Endothelial cell of umbilical vein (primary cell): Measurements from ENCODE around the gene UNC5B. TPM values are rescaled to one million over a fixed set of nuclear protein-coding genes. Genes with fewer than 3 reads are reported as not detected.

Experiments used
- BruUV-seq: library from RNA; stranded (reverse); fragments of 400-500 nt; replicated peaks from 2 replicates; lab custom pipeline; 2021; lab: Mats Ljungman, UMichigan
- CTCF ChIA-PET: fragments of 300-600, 350-600 bp; sonication (Branson Sonifier 250); formaldehyde crosslinking; loops from one replicate; lab custom pipeline; 2021; ENCODE audit warnings: antibody characterized with exemption, inconsistent platforms; lab: Charles Lee
- POLR2A ChIA-PET: fragments of 300-600, 350-600 bp; sonication (Branson Sonifier 250); formaldehyde crosslinking; loops from one replicate; lab custom pipeline; 2021; ENCODE audit warnings: antibody characterized with exemption, inconsistent platforms; lab: Charles Lee
- DNase-seq: peaks from one replicate; pipeline ENCODE4 v3.0.0-alpha.2; 2011; ENCODE audit warnings: low read depth, low spot score
- FAIRE-seq: peaks from 2 replicates; lab custom pipeline; 2011; peaks lifted over from hg19 to GRCh38; lab: Jason Lieb, UNC
- H2AFZ ChIP-seq: 2 replicates; pipeline ENCODE4 v1.6.0; 2012; ENCODE audit warnings: low read depth, low read length, control low read depth, inconsistent platforms
- H3K27ac ChIP-seq: 2 replicates; pipeline ENCODE4 v1.5.1; 2011; ENCODE audit warnings: low read depth, mild to moderate bottlenecking, control low read depth, low read length, moderate library complexity; ENCODE audit not compliant: insufficient read depth
- H3K27me3 ChIP-seq, 2 experiments: 2 replicates each; pipeline versions ENCODE4 v1.6.0 to v1.6.1; 2011; ENCODE audit warnings: low read length in 2 of 2, mixed read lengths in 1 of 2; ENCODE audit not compliant: control insufficient read depth in 2 of 2, insufficient read depth in 2 of 2
- H3K36me3 ChIP-seq, 2 experiments: 2 replicates in 1 of 2; 3 replicates in 1 of 2; pipeline ENCODE4 v1.5.1; 2011; ENCODE audit warnings: low read length in 2 of 2, mild to moderate bottlenecking in 1 of 2, moderate library complexity in 1 of 2; ENCODE audit not compliant: control insufficient read depth in 2 of 2, insufficient read depth in 2 of 2; ENCODE audit errors: extremely low read depth in 1 of 2
- H3K4me1 ChIP-seq: 3 replicates; pipeline ENCODE4 v1.5.1; 2011; ENCODE audit warnings: mild to moderate bottlenecking, low read length; ENCODE audit not compliant: control insufficient read depth, insufficient read depth; ENCODE audit errors: extremely low read depth
- H3K4me2 ChIP-seq: 2 replicates; pipeline ENCODE4 v1.6.1; 2011; ENCODE audit warnings: low read length, control low read depth, mixed read lengths; ENCODE audit not compliant: insufficient read depth
- H3K4me3 ChIP-seq, 3 experiments: fragments of 200-600 bp in 1 of 3; sonication (generic), shearing (Covaris generic) in 1 of 3; replicated peaks in 1 of 3; 2 replicates each; pipeline ENCODE4 v1.5.1; 2011 to 2016; ENCODE audit warnings: control low read depth in 3 of 3, low read length in 3 of 3, mild to moderate bottlenecking in 2 of 3, inconsistent platforms in 1 of 3, low read depth in 1 of 3, moderate library complexity in 1 of 3; ENCODE audit not compliant: insufficient read depth in 1 of 3
- H3K79me2 ChIP-seq: 2 replicates; pipeline ENCODE4 v1.6.0; 2012; ENCODE audit warnings: low read length, inconsistent platforms; ENCODE audit not compliant: control insufficient read depth, insufficient read depth
- H3K9ac ChIP-seq: replicated peaks from 2 replicates; pipeline ENCODE3; 2011; ENCODE audit warnings: low read length, control low read depth; ENCODE audit not compliant: insufficient read depth; ENCODE audit errors: extremely low read depth
- H3K9me1 ChIP-seq: replicated peaks from 3 replicates; pipeline ENCODE4 v1.6.0; 2011; ENCODE audit warnings: mild to moderate bottlenecking, low read length; ENCODE audit not compliant: control insufficient read depth, insufficient read depth; ENCODE audit errors: extremely low read depth
- H3K9me3 ChIP-seq: replicated peaks from 2 replicates; pipeline ENCODE4 v1.5.1; 2012; ENCODE audit warnings: low read length, inconsistent platforms; ENCODE audit not compliant: control insufficient read depth, insufficient read depth
- H4K20me1 ChIP-seq: replicated peaks from 2 replicates; pipeline ENCODE3; 2011; ENCODE audit warnings: mild to moderate bottlenecking, low read length; ENCODE audit not compliant: control insufficient read depth, insufficient read depth; ENCODE audit errors: extremely low read depth
- EZH2 ChIP-seq: IDR thresholded peaks from 2 replicates; pipeline ENCODE4 v1.6.1; 2012; ENCODE audit warnings: borderline replicate concordance, low read depth, mild to moderate bottlenecking, moderate library complexity, low read length, inconsistent platforms; ENCODE audit not compliant: severe bottlenecking
- FOS ChIP-seq: IDR thresholded peaks from 2 replicates; pipeline ENCODE4 v1.6.1; 2011; ENCODE audit warnings: mild to moderate bottlenecking, low read length, moderate library complexity, borderline replicate concordance; ENCODE audit not compliant: insufficient read depth
- GATA2 ChIP-seq: IDR thresholded peaks from 2 replicates; pipeline ENCODE4 v1.7.0; 2011; ENCODE audit warnings: low read depth, mild to moderate bottlenecking, moderate library complexity, mixed read lengths, low read length; ENCODE audit not compliant: insufficient read length, insufficient read depth
- JUN ChIP-seq: IDR thresholded peaks from 2 replicates; pipeline ENCODE4 v1.6.1; 2011; ENCODE audit warnings: borderline replicate concordance, low read depth; ENCODE audit not compliant: insufficient read length, insufficient read depth
- MYC ChIP-seq: IDR thresholded peaks from one replicate; pipeline ENCODE4 v1.6.1; 2011; ENCODE audit warnings: mild to moderate bottlenecking, low read depth, low read length
- POLR2A ChIP-seq: IDR thresholded peaks from 2 replicates; pipeline ENCODE4 v1.6.1; 2012; ENCODE audit warnings: low read depth, mild to moderate bottlenecking, control low read depth, low read length
- POLR2AphosphoS5 ChIP-seq: IDR thresholded peaks from 2 replicates; pipeline ENCODE4 v1.6.1; 2012; ENCODE audit warnings: low read depth, mild to moderate bottlenecking, control low read depth, low read length, moderate library complexity; ENCODE audit not compliant: insufficient read depth
- dilution Hi-C: fragments of 300-500 bp; cut with MboI; formaldehyde crosslinking; loops from one replicate; pipeline ENCODE4 v1.15.0; 2019; ENCODE audit warnings: low sequenced_read_pairs; ENCODE audit not compliant: extremely low pct_ligation_motif_present
- intact Hi-C: fragments of 100-400 bp; cut with micrococcal nuclease; formaldehyde crosslinking; loops from one replicate; pipeline ENCODE4 v1.10.0; 2022
- polyA plus RNA-seq, 4 experiments: library from polyadenylated mRNA; depleted of rRNA in 3 of 4; stranded (reverse) in 3 of 4; unstranded in 1 of 4; fragments of >200 nt; gene quantifications; 2 replicates each; pipeline versions ENCODE4 v1.2.1 to v1.2.3, GENCODE V29; 2011 to 2012; ENCODE audit warnings: missing spikeins in 1 of 4
- total RNA-seq: library from RNA; stranded (reverse); gene quantifications from 2 replicates; pipeline ENCODE4 v1.2.3, GENCODE V29; 2021
- TF ChIP-seq, protein P1 (sequence below): IDR thresholded peaks from 2 replicates; pipeline ENCODE4 v1.6.1; 2011; ENCODE audit not compliant: insufficient read depth, insufficient read length
- TF ChIP-seq, protein P2 (sequence below), 2 donors: IDR thresholded peaks; 1 replicate in 1 of 2; 2 replicates in 1 of 2; pipeline ENCODE4 v1.5.1; 2011; ENCODE audit warnings: low read length in 2 of 2, mild to moderate bottlenecking in 2 of 2, moderate library complexity in 2 of 2, control low read depth in 1 of 2, inconsistent platforms in 1 of 2, low read depth in 1 of 2; ENCODE audit not compliant: insufficient read depth in 1 of 2; ENCODE audit errors: extremely low read depth in 1 of 2

Gene UNC5B
- total and polyA plus RNA-seq, 2 donors (not counting 3 experiments of a cell fraction or from before 2014, with no cell fraction given) = 0.39 to 2.5 TPM

DNA sequence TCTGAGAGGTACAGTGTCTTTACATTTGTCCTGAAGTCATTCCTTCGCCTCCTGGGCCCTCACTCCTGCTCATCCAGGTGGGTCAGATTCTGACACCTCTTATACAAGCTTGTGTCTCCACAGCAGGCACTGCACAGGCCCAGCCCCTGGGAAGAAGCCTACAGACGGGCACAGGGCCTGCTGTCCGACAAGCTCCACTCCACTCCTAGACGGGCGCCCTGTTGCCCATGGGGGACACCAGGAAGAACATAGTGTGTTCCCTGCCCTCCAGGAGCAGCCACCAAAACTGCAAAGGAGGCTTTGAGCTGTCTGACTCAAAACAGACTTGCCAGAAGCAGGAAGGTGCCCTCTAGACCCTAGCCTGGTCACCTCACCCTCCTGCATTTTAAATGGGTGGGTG is 61.1 kb downstream of the UNC5B start:
- Histone ChIP-seq H3K9me3 (no peaks in the 10 kb centered on the region), H3K27me3 (no peaks in the 10 kb centered on the region), H3K4me1 (peaks cover 19% of the 10 kb centered on the region), H3K9ac (no peak overlapping the region), H3K4me2 (no peak overlapping the region), H3K9me1 (no peaks in the 10 kb centered on the region), H4K20me1 (no peaks in the 10 kb centered on the region), H3K4me3 (no peak overlapping the region), H3K79me2 (no peaks in the 10 kb centered on the region), H3K27ac (no peak overlapping the region), H3K36me3 (no peaks in the 10 kb centered on the region), H2AFZ (no peak overlapping the region)
- dilution Hi-C loops (no loop called here), intact Hi-C loops (loop anchor here (5.0 kb wide), 1 partner anchor 346 kb away; no protein-coding TSS in a partner anchor)
- TF ChIP-seq JUN (no peak), POLR2AphosphoS5 (no peak), EZH2 (no peak), FOS (no peak), GATA2 (no peak), MYC (no peak), POLR2A (no peak)
- TF ChIP-seq, protein P1, sequence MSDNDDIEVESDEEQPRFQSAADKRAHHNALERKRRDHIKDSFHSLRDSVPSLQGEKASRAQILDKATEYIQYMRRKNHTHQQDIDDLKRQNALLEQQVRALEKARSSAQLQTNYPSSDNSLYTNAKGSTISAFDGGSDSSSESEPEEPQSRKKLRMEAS = no peak
- TF ChIP-seq, protein P2, sequence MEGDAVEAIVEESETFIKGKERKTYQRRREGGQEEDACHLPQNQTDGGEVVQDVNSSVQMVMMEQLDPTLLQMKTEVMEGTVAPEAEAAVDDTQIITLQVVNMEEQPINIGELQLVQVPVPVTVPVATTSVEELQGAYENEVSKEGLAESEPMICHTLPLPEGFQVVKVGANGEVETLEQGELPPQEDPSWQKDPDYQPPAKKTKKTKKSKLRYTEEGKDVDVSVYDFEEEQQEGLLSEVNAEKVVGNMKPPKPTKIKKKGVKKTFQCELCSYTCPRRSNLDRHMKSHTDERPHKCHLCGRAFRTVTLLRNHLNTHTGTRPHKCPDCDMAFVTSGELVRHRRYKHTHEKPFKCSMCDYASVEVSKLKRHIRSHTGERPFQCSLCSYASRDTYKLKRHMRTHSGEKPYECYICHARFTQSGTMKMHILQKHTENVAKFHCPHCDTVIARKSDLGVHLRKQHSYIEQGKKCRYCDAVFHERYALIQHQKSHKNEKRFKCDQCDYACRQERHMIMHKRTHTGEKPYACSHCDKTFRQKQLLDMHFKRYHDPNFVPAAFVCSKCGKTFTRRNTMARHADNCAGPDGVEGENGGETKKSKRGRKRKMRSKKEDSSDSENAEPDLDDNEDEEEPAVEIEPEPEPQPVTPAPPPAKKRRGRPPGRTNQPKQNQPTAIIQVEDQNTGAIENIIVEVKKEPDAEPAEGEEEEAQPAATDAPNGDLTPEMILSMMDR (IDR thresholded peaks at IDR 0.05; ENCODE audit: extremely low read depth in 1 of 2, insufficient read depth in 1 of 2, low read depth in 1 of 2, low read length in 2 of 2) = no peak
- ChIA-PET CTCF (interaction anchor here (1.4 to 4.4 kb wide), 2 partner anchors 11 to 44 kb away, joined by 3 to 21 read pairs; no protein-coding TSS in a partner anchor), POLR2A (no interaction called here)
- no TSS peak for BruUV-seq
- no peak for DNase-seq
- peak; percentile 21 for FAIRE-seq
